ENCODE data around the gene CAV2.
"Not testable (repeated sequence)": the region's sequence is repeated elsewhere in the genome, so short reads cannot be mapped to it uniquely, and the experiment has no call there.

Gene CAV2

DNA sequence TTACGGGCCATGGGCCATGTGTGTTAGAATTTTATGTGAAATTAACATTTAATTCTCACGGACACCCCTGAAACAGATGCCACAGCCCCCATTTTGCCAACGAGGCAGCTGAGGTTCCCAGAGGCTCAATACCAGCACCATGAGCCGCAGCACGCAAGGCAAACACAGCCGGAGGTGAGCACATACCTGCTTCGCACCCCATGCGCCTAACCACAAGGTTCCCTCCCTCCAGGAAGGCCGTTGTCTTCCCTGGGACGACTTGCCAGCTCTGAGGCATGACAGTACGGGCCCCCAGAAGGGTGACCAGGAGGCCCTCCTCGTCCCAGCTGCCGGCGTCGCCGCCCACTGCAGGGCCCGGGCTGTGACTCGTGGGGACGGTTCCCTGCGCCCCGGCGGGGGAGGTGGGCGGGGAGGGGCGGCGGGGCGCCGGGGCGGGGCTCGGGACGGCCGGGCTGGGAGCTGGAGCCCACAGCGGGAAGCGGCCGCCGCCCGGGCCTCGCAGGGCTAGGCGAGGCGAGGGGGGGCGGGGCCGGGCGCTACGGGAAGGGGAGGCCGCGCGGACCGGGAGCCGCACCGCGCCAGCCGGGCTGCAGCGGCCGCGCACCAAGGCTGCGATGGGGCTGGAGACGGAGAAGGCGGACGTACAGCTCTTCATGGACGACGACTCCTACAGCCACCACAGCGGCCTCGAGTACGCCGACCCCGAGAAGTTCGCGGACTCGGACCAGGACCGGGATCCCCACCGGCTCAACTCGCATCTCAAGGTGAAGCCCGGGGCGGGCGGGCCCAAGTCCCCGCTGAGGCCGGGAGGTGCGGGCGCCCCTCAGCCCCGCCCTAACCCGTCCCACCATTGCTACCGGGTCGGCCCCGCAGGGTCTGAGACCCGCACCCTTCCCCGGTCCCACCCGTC, at the start of gene CAV2:
TSS of gene CAV2 (plus strand) at position 571 of the 910 bp plus-strand sequence. CDS start at position 615, 44 bp downstream.
- DNase-seq: peak; percentile 31

DNA sequence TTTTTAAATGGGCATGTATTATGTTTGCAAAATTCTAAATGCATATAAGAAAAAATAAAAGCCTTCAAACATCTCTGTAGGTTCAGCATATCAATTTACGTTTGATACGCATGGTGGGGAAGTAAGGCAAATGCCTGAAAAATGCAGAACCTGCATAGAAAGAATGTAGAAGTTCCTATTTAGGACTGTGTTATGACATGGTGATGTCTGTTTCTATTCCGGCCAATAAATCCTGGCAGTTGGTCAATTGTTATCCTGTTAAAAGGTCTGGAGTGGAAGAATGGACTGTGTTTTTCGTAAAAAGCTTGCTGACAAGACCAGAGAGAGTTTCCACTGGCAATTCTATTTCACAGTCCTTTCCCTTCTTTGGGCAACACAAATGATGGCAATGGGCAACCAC, 49.6 kb upstream of the CAV2 start:
- no peak for DNase-seq

DNA sequence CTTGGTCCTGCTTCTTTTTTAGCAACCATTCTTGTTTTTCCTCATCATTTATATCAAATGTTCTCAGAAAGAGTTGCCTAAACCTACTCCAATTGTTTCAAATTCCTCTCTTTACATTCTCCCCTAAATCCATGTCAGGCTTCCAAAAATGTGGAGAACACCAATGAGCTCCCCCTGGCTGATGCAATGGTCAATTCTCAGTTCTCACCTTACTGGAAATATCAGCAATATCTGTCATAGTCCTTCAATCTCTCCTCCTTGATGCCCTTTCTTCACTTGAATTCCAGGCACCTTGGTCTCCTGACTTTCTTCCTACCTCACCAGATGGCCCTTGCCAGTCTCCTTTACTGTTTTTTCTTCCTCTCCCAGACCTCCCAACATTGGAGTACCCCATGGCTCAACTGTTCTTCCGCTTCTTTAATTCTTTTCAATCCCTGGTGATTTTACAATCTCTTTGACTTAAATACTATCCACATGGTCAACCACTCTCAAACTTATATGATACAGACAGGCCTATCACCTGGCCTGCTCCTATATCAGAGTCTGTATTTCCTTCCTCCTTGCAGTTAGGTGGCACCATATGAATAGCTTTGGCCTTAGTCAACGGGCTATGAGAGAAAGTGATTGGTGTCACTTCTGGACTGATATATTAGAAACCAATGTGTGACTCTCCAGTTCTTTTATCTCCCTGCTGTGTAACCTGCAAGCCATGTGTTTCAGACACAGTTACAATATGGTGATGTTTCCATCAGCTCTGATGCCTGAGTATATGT, 47.4 kb upstream of the CAV2 start:
- no peak for DNase-seq

DNA sequence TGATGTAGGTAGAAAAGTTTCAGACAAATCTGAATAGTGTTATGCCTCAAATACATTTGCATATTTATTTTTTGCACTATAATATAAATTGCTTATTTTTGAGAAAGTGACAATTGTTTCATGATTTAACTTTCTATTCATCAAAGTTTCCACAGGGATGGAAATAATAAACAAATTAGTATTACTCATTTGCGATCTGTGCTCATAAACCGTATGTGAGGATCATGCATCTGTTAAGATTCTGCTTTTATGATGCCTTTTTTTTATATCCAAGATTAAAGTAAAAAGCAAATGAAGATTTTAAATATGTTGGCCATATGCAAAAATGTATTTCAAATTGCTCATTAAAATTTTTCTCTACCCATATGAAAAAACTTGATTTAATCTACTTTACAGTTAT, 45.2 kb upstream of the CAV2 start:
- no peak for DNase-seq

GRCh38 chr7:116455009-116455408, 44.5 kb upstream of the CAV2 start:
- DNase-seq: no peak

- no peak for DNase-seq
These were observed 44.0 kb upstream of the CAV2 start for GRCh38 chr7:116455499-116455898.

- DNase-seq: no peak
These were observed 38.0 kb upstream of the CAV2 start for GRCh38 chr7:116461500-116461899.

DNA sequence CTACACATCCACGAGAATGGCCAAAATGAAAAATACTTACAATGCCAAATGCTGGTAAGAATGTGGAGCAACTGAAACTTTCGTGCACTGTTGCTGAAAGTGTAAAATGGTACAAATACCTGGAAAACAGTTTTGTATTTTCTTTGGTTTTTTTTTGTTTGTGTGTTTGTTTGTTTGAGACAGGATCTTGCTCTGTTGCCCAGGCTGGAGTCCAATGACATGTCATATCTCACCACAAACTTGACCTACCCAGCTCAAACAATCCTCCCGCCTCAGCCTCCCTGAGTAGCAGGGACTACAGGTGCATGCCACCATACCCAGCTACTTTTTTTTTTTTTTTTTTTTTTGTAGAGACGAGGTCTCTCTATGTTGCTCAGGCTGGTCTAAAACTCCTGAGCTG, 35.6 kb upstream of the CAV2 start:
- no peak for DNase-seq

DNA sequence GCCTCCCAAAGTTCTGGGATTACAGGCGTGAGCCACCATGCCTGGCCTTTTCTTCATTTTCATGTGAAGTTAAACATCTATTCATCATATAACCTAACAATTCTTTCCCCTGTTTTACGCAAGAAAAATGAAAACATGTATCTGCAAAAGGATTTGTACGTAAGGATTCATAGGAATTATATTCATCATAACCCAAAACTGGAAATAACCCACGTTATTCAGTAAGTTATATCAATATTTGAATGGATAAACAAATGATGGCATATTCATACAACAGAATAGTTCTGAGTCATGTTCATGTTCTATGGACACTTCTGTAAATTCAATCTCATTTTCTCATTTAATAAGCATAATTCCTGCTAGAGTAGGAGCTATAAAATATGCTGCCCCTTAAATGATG, 35.2 kb upstream of the CAV2 start:
- no peak for DNase-seq

GRCh38 chr7:116465125-116465524, 34.4 kb upstream of the CAV2 start:
- DNase-seq: no peak

GRCh38 chr7:116468534-116468933, 31.0 kb upstream of the CAV2 start:
- no peak for DNase-seq

DNA sequence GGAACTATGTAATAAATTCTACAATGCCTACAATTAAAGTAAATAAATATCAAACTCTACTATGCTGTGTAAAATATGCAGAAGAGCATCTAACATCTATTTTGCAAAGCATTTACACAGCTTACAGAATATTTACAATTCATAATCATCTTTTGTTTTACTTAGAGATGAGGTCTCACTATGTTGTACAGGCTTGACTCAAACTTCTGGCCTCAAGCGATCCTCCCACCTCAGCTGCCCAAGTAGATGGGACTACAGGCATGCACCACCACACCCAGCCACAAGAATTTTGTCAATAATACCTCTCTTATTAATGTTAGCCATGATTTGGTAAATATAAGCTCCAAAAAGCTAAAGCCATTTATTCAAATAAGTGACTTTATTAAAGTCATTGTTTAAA, 21.9 kb upstream of the CAV2 start:
- DNase-seq: no peak

DNA sequence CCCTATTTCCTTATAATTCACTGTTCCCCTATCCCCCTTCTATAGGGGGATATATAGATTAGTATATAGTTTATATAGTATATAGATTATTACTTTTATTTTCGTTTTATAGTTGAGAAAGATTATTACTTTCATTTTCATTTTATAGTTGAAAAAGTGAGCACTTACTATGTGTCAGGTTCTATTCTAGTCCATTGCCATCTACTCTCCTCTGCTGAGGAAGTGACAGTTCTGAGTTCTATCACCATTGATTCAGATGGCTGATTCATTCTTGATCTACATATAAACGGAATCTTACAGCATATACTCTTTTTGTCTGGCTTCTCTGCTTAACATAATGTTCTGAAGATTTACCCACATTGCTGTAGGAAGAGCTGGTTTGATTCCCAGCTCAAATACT, 20.7 kb upstream of the CAV2 start:
- DNase-seq: no peak

DNA sequence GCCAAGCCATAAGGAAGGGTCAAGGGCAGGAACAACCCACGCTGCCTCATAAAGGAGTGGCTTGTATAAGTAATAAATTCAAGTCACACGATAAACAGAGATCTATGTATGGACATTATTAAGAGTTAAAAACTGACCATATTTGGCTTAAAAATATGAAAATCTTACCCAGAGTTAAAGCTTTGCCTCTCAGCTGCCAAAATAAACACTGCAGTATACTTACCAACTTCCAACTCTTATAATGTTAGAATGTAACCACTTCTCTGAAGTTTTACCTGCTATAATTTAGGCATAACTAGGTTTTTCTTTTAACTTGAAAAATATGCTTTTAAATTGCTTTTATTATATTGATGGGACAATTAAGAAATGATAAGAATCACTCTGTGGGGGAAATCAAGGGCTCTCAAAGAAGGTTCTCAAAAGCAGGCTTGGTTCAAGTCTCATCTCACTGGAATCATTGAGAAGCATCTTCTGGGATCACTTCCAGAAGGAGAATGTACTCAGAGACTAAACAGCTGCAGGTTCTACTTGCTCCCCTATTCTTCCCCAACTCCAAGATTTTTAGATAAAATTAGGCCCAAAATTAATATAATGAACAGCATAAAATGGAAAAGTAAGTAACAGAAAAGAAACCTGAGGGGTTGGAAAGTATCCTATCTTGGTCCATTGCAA, 16.1 kb upstream of the CAV2 start:
- DNase-seq: no peak

DNA sequence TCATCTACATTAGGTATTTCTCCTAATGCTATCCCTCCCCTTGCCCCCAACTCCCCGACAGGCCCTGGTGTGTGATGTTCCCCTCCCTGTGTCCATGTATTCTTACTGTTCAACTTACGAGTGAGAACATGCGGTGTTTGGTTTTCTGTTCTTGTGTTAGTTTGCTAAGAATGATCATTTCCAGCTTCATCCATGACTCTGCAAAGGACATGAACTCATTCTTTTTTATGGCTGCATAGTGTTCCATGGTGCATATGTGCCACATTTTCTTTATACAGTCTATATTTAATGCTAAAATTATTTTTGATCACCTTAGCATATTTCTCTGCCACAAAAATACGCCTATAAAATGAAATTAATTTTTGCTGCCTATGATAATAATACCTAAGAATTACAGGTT, 15.1 kb upstream of the CAV2 start:
- DNase-seq: not testable (repeated sequence)

DNA sequence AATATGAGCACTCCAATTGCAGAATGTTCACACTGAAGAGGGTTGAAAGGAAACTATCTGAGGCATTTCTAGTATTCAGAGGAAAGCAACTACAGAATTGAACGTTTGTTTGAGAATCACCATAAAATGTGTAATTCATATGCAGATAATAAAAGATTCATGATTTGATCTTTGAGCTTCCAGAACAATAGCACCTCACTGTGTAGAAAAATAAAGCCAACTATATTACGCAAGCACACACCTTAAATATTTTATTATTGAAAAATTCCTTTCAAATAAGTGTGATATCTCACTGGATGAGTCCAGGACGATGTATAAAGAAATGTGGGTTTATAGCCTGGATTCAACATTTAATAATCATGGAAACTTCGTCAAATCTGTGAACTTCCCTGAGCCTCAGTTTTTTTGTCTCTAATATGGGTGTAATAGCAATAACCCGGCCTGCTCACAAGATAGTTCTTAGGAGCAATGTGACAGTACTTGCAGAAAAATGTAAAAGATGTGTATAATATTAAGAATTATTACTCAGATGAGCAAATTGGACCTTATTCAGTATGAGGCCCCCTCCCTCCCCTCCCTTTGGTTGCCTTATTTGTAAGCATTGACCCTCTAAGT, 11.5 kb upstream of the CAV2 start:
- DNase-seq: no peak

DNA sequence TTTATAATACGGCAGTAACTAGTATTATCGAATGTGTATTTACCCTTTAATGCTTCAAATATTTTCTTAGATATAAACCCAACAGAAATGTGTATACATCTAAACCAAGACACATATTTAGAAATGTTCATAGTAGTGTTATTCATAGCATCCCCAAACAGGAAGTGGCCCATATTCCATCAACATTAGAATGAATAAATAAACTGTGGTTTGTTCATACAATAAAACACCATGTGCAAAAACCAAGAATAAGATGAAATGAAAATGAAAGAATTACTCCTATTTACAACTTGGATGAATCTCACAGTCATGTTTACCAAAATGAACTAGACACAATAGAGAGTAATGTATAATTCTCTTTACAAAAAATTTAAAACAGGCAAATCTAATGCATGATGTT, 9.2 kb upstream of the CAV2 start:
- no peak for DNase-seq

DNA sequence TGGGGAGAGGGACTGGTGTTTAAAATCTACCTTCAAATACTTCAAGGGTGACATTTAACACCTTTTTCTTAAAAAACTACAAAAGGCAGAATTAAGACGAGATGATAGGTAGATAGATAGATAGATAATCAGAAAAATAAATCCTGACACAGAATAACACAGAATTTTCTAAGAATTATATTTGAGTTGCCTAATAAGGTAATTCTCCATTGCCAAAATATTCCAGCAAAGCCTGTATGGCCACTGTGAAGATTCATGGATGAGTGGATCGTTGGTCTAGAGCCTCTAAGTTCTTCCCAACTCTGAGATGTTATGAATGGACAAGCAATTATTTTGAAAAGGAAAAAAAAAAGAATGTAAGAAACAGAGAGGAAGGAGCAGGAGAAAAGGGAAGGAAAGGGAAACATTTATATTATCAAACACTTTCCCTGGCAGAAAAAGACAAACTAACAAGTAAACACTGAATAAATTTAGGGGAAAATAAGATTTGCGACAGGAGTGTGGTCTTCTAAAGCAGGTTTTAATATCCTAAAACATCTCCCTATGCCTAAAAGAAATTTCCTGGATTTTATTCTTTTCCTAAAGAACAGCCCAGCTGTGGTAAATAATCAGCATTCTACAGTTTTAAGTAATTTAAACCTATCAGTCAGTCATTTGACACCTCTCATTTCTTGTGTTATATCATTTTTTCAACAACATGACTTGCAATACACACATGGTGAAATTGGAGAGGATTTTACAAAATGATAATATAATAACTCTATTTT, 7.5 kb upstream of the CAV2 start:
- DNase-seq: no peak

- no peak for DNase-seq
These were observed 6.9 kb upstream of the CAV2 start for GRCh38 chr7:116492654-116493109.

- DNase-seq: no peak
These were observed 6.1 kb upstream of the CAV2 start for GRCh38 chr7:116493449-116493848.

DNA sequence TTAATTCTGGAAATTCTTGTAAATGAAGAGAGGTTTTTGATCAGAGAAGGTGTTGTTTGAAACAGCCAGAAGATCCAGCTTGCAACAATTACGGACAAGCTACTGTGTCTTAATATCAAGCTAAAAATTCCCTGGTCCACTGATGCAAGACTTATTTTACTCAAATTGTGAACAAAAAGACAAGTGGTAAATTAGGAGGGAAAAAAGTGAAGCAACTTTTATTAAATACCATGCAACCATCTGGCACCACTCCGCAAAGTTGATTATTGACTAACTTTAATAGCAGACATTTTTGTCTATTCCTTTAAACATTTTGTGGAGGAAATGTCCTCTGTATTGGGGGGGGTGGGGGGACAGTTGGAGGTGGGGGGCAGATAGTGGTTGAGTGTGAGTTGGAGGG, 5.1 kb upstream of the CAV2 start:
- DNase-seq: no peak

GRCh38 chr7:116495736-116496135, 3.8 kb upstream of the CAV2 start:
- no peak for DNase-seq

All from DMS153 (cell line).